Fibroblast of skin of left quadriceps (primary cell): ENCODE data around the gene RRBP1.

ENCODE experiments used
- DNase-seq, 2 experiments: peaks; one replicate each; pipeline ENCODE4 v3.0.0-alpha.2; 2013; ENCODE audit warnings: low read depth in 2 of 2

Gene RRBP1

GRCh38 chr20:17634661-17635331, 47.2 kb downstream of the RRBP1 start:
- no peak for DNase-seq

GRCh38 chr20:17633850-17634500, 48.1 kb downstream of the RRBP1 start:
- no peak for DNase-seq

GRCh38 chr20:17633221-17633849, 48.7 kb downstream of the RRBP1 start:
- DNase-seq = no peak

- DNase-seq = no peak
These were observed 50.3 kb downstream of the RRBP1 start for GRCh38 chr20:17631576-17632319.

GRCh38 chr20:17630806-17631195, 51.2 kb downstream of the RRBP1 start:
- no peak for DNase-seq

- DNase-seq = no peak
These were observed 51.8 kb downstream of the RRBP1 start for GRCh38 chr20:17630151-17630805.

GRCh38 chr20:17629678-17630089, 52.4 kb downstream of the RRBP1 start:
- no peak for DNase-seq

- no peak for DNase-seq
These were observed 53.0 kb downstream of the RRBP1 start for GRCh38 chr20:17629025-17629424.

GRCh38 chr20:17628101-17628841, 53.8 kb downstream of the RRBP1 start:
- no peak for DNase-seq

- no peak for DNase-seq
These were observed 54.7 kb downstream of the RRBP1 start for GRCh38 chr20:17627101-17627955.

- no peak for DNase-seq
These were observed 55.6 kb downstream of the RRBP1 start for GRCh38 chr20:17626217-17627007.

- no peak for DNase-seq
These were observed 56.6 kb downstream of the RRBP1 start for GRCh38 chr20:17625246-17626051.

- DNase-seq = no peak
These were observed 57.3 kb downstream of the RRBP1 start for GRCh38 chr20:17624551-17625245.

GRCh38 chr20:17624070-17624469, 58.0 kb downstream of the RRBP1 start:
- DNase-seq = no peak

GRCh38 chr20:17622851-17623508, 59.1 kb downstream of the RRBP1 start:
- no peak for DNase-seq

GRCh38 chr20:17622086-17622850, 59.8 kb downstream of the RRBP1 start:
- no peak for DNase-seq
